Islet of Langerhans (tissue), 1 donor: Measurements from ENCODE around the gene MANEA.
A peak's percentile ranks its signal among the peaks of the same experiment; 100 is the strongest.
"Not testable (repeated sequence)": the region's sequence is repeated elsewhere in the genome, so short reads cannot be mapped to it uniquely, and the experiment has no call there.

ENCODE experiments used
- FAIRE-seq: peaks from one replicate; lab custom pipeline; 2011; peaks lifted over from hg19 to GRCh38; lab: Jason Lieb, UNC

Gene MANEA

GRCh38 chr6:95577304-95578105 is at the start of gene MANEA:
TSS of gene MANEA (plus strand) at chr6:95577535. CDS start at chr6:95586440, 8,905 bp downstream.
- no peak for FAIRE-seq

GRCh38 chr6:95529762-95530161 is 47.6 kb upstream of the MANEA start:
- no peak for FAIRE-seq

GRCh38 chr6:95530176-95530819 is 47.0 kb upstream of the MANEA start:
- no peak for FAIRE-seq

- no peak for FAIRE-seq
Measured at GRCh38 chr6:95543798-95544197, 33.5 kb upstream of the MANEA start.

- no peak for FAIRE-seq
Measured at GRCh38 chr6:95544517-95545225, 32.7 kb upstream of the MANEA start.

GRCh38 chr6:95545226-95545625 is 32.1 kb upstream of the MANEA start:
- no peak for FAIRE-seq

GRCh38 chr6:95545686-95546085 is 31.6 kb upstream of the MANEA start:
- no peak for FAIRE-seq

- FAIRE-seq = no peak
Measured at GRCh38 chr6:95546148-95546547, 31.2 kb upstream of the MANEA start.

- no peak for FAIRE-seq
Measured at GRCh38 chr6:95547043-95547442, 30.3 kb upstream of the MANEA start.

- FAIRE-seq = no peak
Measured at GRCh38 chr6:95548188-95548786, 29.0 kb upstream of the MANEA start.

- no peak for FAIRE-seq
Measured at GRCh38 chr6:95551678-95552324, 25.5 kb upstream of the MANEA start.

- FAIRE-seq = no peak
Measured at GRCh38 chr6:95553880-95554279, 23.5 kb upstream of the MANEA start.

- FAIRE-seq = not testable (repeated sequence)
Measured at GRCh38 chr6:95560956-95561355, 16.4 kb upstream of the MANEA start.

GRCh38 chr6:95569560-95569959 is 7.8 kb upstream of the MANEA start:
- FAIRE-seq = no peak

- FAIRE-seq = no peak
Measured at GRCh38 chr6:95572098-95572497, 5.2 kb upstream of the MANEA start.

- no peak for FAIRE-seq
Measured at GRCh38 chr6:95574811-95575210, 2.5 kb upstream of the MANEA start.

GRCh38 chr6:95576218-95576997 is 927 bp upstream of the MANEA start:
- no peak for FAIRE-seq

GRCh38 chr6:95576998-95577303 is 384 bp upstream of the MANEA start:
- peak; percentile 94 for FAIRE-seq

GRCh38 chr6:95578106-95578410 is 723 bp downstream of the MANEA start:
- FAIRE-seq = no peak

GRCh38 chr6:95581073-95581472 is 3.7 kb downstream of the MANEA start:
- no peak for FAIRE-seq

- not testable (repeated sequence) for FAIRE-seq
Measured at GRCh38 chr6:95584226-95584625, 6.9 kb downstream of the MANEA start.

- peak; percentile 76 for FAIRE-seq
Measured at GRCh38 chr6:95587989-95588388, 10.7 kb downstream of the MANEA start.
